H1 (cell line): Measurements from ENCODE around the gene ZFAND2B. TPM values are rescaled to one million over a fixed set of nuclear protein-coding genes. Genes with fewer than 3 reads are reported as not detected.

Experiments
- CTCF ChIA-PET: fragments of 300-600 bp; sonication (Branson Sonifier 250); formaldehyde crosslinking; loops from one replicate; lab custom pipeline; 2021; ENCODE audit not compliant: partially characterized antibody; lab: Charles Lee
- POLR2A ChIA-PET: fragments of 300-600 bp; sonication (Branson Sonifier 250); formaldehyde crosslinking; loops from one replicate; lab custom pipeline; 2021; ENCODE audit warnings: inconsistent platforms; ENCODE audit not compliant: partially characterized antibody; lab: Charles Lee
- DNase-seq, 2 experiments: peaks; one replicate each; pipeline versions ENCODE4 v3.0.0 to v3.0.0-alpha.2; 2010 to 2022; ENCODE audit warnings: low spot score in 2 of 2, low read depth in 1 of 2, mixed read lengths in 1 of 2
- FAIRE-seq: peaks from 2 replicates; lab custom pipeline; 2011; peaks lifted over from hg19 to GRCh38; lab: Jason Lieb, UNC
- H2AFZ ChIP-seq: 2 replicates; pipeline ENCODE4 v1.8.1; 2012; ENCODE audit warnings: low read length, inconsistent platforms
- H2AK5ac ChIP-seq: 2 replicates; pipeline ENCODE4 v1.6.1; 2013; ENCODE audit warnings: low read depth, low read length
- H2BK120ac ChIP-seq: replicated peaks from 2 replicates; pipeline ENCODE3; 2013; ENCODE audit warnings: low read depth, low read length, inconsistent platforms
- H2BK12ac ChIP-seq: 2 replicates; pipeline ENCODE4 v1.6.1; 2013; ENCODE audit warnings: low read depth, low read length
- H2BK15ac ChIP-seq: 2 replicates; pipeline ENCODE4 v1.6.1; 2013; ENCODE audit warnings: low read length
- H2BK20ac ChIP-seq: 2 replicates; pipeline ENCODE4 v1.6.1; 2013; ENCODE audit warnings: low read length
- H2BK5ac ChIP-seq: 2 replicates; pipeline ENCODE4 v1.6.1; 2013; ENCODE audit warnings: low read depth, low read length
- H3K14ac ChIP-seq: 2 replicates; pipeline ENCODE4 v1.6.1; 2013; ENCODE audit warnings: inconsistent platforms; ENCODE audit not compliant: insufficient read length
- H3K18ac ChIP-seq: 2 replicates; pipeline ENCODE4 v1.6.1; 2013; ENCODE audit warnings: low read length; ENCODE audit errors: extremely low read depth
- H3K23ac ChIP-seq: 2 replicates; pipeline ENCODE4 v1.6.1; 2013; ENCODE audit warnings: inconsistent platforms; ENCODE audit not compliant: insufficient read length
- H3K23me2 ChIP-seq: 2 replicates; pipeline ENCODE4 v1.6.1; 2013; ENCODE audit warnings: low read depth, low read length
- H3K27ac ChIP-seq: 2 replicates; pipeline ENCODE4 v1.6.1; 2011; ENCODE audit warnings: low read depth, low read length, inconsistent platforms
- H3K27me3 ChIP-seq, 4 experiments: replicated peaks in 1 of 4; 1 replicate in 1 of 4; 2 replicates in 3 of 4; pipeline versions ENCODE4 v1.6.1 to v1.8.1; 2011 to 2013; ENCODE audit warnings: low read length in 3 of 4, mild to moderate bottlenecking in 3 of 4, inconsistent platforms in 2 of 4, mixed read lengths in 2 of 4, moderate library complexity in 1 of 4; ENCODE audit not compliant: control insufficient read depth in 3 of 4, insufficient read depth in 3 of 4; ENCODE audit errors: extremely low read depth in 1 of 4
- H3K36me3 ChIP-seq, 4 experiments: 2 replicates each; pipeline versions ENCODE4 v1.6.1 to v1.8.1; 2011 to 2013; ENCODE audit warnings: mild to moderate bottlenecking in 4 of 4, low read length in 3 of 4, moderate library complexity in 2 of 4, control low read depth in 1 of 4, inconsistent platforms in 1 of 4; ENCODE audit not compliant: insufficient read depth in 4 of 4, control insufficient read depth in 2 of 4
- H3K4ac ChIP-seq: replicated peaks from 2 replicates; pipeline ENCODE3; 2013; ENCODE audit warnings: low read length, low read depth, mixed read lengths, inconsistent platforms; ENCODE audit not compliant: insufficient read length
- H3K4me1 ChIP-seq, 4 experiments: replicated peaks in 1 of 4; 1 replicate in 1 of 4; 2 replicates in 3 of 4; pipeline versions ENCODE4 v1.6.1 to v1.8.1; 2011 to 2013; ENCODE audit warnings: low read length in 3 of 4, inconsistent platforms in 2 of 4, mixed read lengths in 1 of 4; ENCODE audit not compliant: insufficient read depth in 4 of 4, control insufficient read depth in 3 of 4
- H3K4me2 ChIP-seq, 2 experiments: 2 replicates each; pipeline versions ENCODE4 v1.6.1 to v1.8.1; 2011 to 2013; ENCODE audit warnings: low read depth in 2 of 2, low read length in 2 of 2, control low read depth in 1 of 2, inconsistent platforms in 1 of 2, mild to moderate bottlenecking in 1 of 2; ENCODE audit not compliant: insufficient read depth in 1 of 2
- H3K4me3 ChIP-seq, 4 experiments: fragments of 200-600, 300-600 bp in 1 of 4; sonication (generic), shearing (Covaris generic), sonication (Bioruptor Twin) in 1 of 4; 2 replicates each; pipeline versions ENCODE4 v1.5.1 to v1.8.1; 2011 to 2016; ENCODE audit warnings: low read length in 4 of 4, low read depth in 3 of 4, control low read depth in 2 of 4, inconsistent platforms in 2 of 4, mild to moderate bottlenecking in 2 of 4, mixed read lengths in 1 of 4, moderate library complexity in 1 of 4; ENCODE audit not compliant: insufficient read depth in 2 of 4; ENCODE audit errors: extremely low read depth in 1 of 4
- H3K56ac ChIP-seq: replicated peaks from 2 replicates; pipeline ENCODE3; 2013; ENCODE audit warnings: low read depth, mild to moderate bottlenecking, mixed read lengths, low read length, inconsistent platforms; ENCODE audit not compliant: insufficient read length
- H3K79me1 ChIP-seq: 2 replicates; pipeline ENCODE4 v1.6.1; 2013; ENCODE audit warnings: low read depth, low read length, control low read depth
- H3K79me2 ChIP-seq, 2 experiments: 2 replicates each; pipeline versions ENCODE4 v1.6.1 to v1.8.1; 2012 to 2013; ENCODE audit warnings: low read length in 2 of 2, mild to moderate bottlenecking in 2 of 2, inconsistent platforms in 1 of 2; ENCODE audit not compliant: insufficient read depth in 2 of 2, control insufficient read depth in 1 of 2
- H3K9ac ChIP-seq, 4 experiments: replicated peaks in 1 of 4; 1 replicate in 1 of 4; 2 replicates in 3 of 4; pipeline versions ENCODE4 v1.6.1 to v1.8.1; 2011 to 2013; ENCODE audit warnings: low read depth in 3 of 4, low read length in 3 of 4, control low read depth in 2 of 4, mild to moderate bottlenecking in 2 of 4, moderate library complexity in 2 of 4, inconsistent platforms in 1 of 4; ENCODE audit errors: extremely low read depth in 1 of 4
- H3K9me3 ChIP-seq, 2 experiments: 2 replicates each; pipeline versions ENCODE4 v1.6.1 to v1.8.1; 2012 to 2013; ENCODE audit warnings: mild to moderate bottlenecking in 2 of 2, moderate library complexity in 2 of 2, control low read depth in 1 of 2, inconsistent platforms in 1 of 2, low read depth in 1 of 2, low read length in 1 of 2, mixed read lengths in 1 of 2; ENCODE audit not compliant: insufficient read depth in 2 of 2
- H4K20me1 ChIP-seq, 2 experiments: replicated peaks in 1 of 2; 2 replicates each; pipeline versions ENCODE3 to v1.8.1; 2011 to 2013; ENCODE audit warnings: inconsistent platforms in 2 of 2, low read length in 2 of 2, mild to moderate bottlenecking in 1 of 2; ENCODE audit not compliant: insufficient read depth in 2 of 2, control insufficient read depth in 1 of 2
- H4K5ac ChIP-seq: 2 replicates; pipeline ENCODE4 v1.6.1; 2013; ENCODE audit warnings: low read length, low read depth, mixed read lengths, inconsistent platforms; ENCODE audit not compliant: insufficient read length
- H4K8ac ChIP-seq: 2 replicates; pipeline ENCODE4 v1.8.0; 2013; ENCODE audit warnings: mild to moderate bottlenecking, moderate library complexity, low read length, inconsistent platforms; ENCODE audit not compliant: insufficient read depth; ENCODE audit errors: extremely low read depth
- H4K91ac ChIP-seq: replicated peaks from 2 replicates; pipeline ENCODE3; 2013; ENCODE audit warnings: low read length, mixed read lengths, inconsistent platforms; ENCODE audit not compliant: insufficient read length
- ATF2 ChIP-seq: IDR thresholded peaks from 2 replicates; pipeline ENCODE4 v1.6.1; 2012; ENCODE audit warnings: low read length, inconsistent platforms
- CEBPB ChIP-seq: IDR thresholded peaks from 2 replicates; pipeline ENCODE4 v1.6.1; 2012; ENCODE audit warnings: low read depth, low read length
- EP300 ChIP-seq, 2 experiments: IDR thresholded peaks; 1 replicate in 1 of 2; 2 replicates in 1 of 2; pipeline ENCODE4 v1.6.1; 2011 to 2012; ENCODE audit warnings: low read depth in 2 of 2, low read length in 2 of 2, mild to moderate bottlenecking in 2 of 2, borderline replicate concordance in 1 of 2, inconsistent platforms in 1 of 2, moderate library complexity in 1 of 2
- EZH2 ChIP-seq: fragments of 200-600 bp; sonication (generic); IDR thresholded peaks from 2 replicates; pipeline ENCODE4 v1.7.1; 2012; ENCODE audit warnings: low read depth, mild to moderate bottlenecking, moderate library complexity, low read length, inconsistent platforms; ENCODE audit not compliant: severe bottlenecking
- KDM1A ChIP-seq: fragments of 200-600, 300-600 bp; sonication (generic); IDR thresholded peaks from 2 replicates; pipeline ENCODE4 v1.7.1; 2016; ENCODE audit warnings: mild to moderate bottlenecking, low read length, borderline replicate concordance
- NANOG ChIP-seq: IDR thresholded peaks from 2 replicates; pipeline ENCODE4 v1.6.1; 2011; ENCODE audit warnings: low read length, low read depth, mild to moderate bottlenecking, inconsistent platforms; ENCODE audit not compliant: insufficient read depth, poor library complexity, severe bottlenecking
- POU5F1 ChIP-seq: IDR thresholded peaks from 2 replicates; pipeline ENCODE4 v1.6.1; 2011; ENCODE audit warnings: low read depth, mild to moderate bottlenecking, low read length, moderate library complexity
- SAP30 ChIP-seq: fragments of 300-600 bp; sonication (generic); IDR thresholded peaks from 2 replicates; pipeline ENCODE4 v1.7.1; 2012; ENCODE audit warnings: low read length, moderate library complexity, mild to moderate bottlenecking, inconsistent platforms; ENCODE audit not compliant: insufficient read depth, insufficient replicate concordance
- TCF12 ChIP-seq: IDR thresholded peaks from 2 replicates; pipeline ENCODE4 v1.6.1; 2011; ENCODE audit warnings: low read depth, mild to moderate bottlenecking, low read length
- WGBS, 2 experiments: shearing (Covaris generic) in 1 of 2; methylation state at CpG; one replicate each; pipeline versions ENCODE4 v1.1.6 to v1.1.7; 2013 to 2015; ENCODE audit warnings: low lambda C conversion rate in 2 of 2, mixed read lengths in 2 of 2, inconsistent platforms in 1 of 2, low coverage in 1 of 2, missing lambda C conversion rate in 1 of 2; ENCODE audit not compliant: insufficient replicate concordance in 2 of 2, insufficient coverage in 1 of 2, insufficient read length in 1 of 2; ENCODE audit errors: extremely low coverage in 1 of 2, missing lambda C conversion rate in 1 of 2; 5-methylcytosine and 5-hydroxymethylcytosine counted together
- polyA plus RNA-seq, 7 experiments: library from polyadenylated mRNA; depleted of rRNA in 3 of 7; stranded (reverse) in 5 of 7; unstranded in 2 of 7; fragments of >200 nt in 5 of 7; fragments of 200-250 nt in 2 of 7; gene quantifications; 1 replicate in 5 of 7; 2 replicates in 1 of 7; 4 replicates in 1 of 7; pipeline versions ENCODE4 v1.2.1 to v1.2.3, GENCODE V29; 2011 to 2013; ENCODE audit warnings: missing spikeins in 2 of 7, mixed read lengths in 2 of 7
- total RNA-seq: library from RNA; stranded (reverse); fragmentation: NEBNext Ultra II Directional; extraction: Animal tissue kit (Norgen Biotek cat#: 25700); gene quantifications from 2 replicates; pipeline ENCODE4 v1.2.1, GENCODE V29; 2021

The ZFAND2B gene
- total and polyA plus RNA-seq, 2 of the 8 experiments (the other 6 are each of a cell fraction or from before 2014, with no cell fraction given), result 16.0 to 17.9 TPM

DNA sequence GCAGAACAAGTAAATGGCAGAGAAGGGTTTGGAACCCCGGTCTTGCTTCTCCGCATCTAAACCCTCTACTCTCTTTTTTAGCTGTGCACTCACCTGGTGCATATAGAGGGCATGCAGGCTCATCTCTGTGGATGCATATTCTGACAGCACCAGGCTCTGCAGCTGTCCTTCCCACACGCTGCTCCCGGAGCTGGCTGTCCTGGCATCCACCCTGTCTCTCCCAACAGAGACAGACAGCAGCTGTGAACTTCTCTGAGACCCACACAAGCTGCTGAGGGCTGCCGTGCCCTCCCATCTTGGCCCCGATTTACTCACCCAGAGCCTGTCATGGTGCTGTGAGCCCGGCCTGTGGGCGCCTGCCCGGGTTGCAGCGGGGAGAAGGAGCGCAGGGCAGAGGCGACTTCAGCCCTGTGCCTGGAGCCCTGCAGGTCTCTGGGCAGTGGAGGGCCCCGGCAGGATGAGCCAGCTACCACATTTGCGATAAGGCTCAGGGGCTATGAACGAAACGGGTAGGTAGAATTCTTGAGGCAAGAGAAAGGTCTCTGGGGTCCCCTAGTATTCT lies 15.5 kb downstream of the ZFAND2B start:
- no peak overlapping the region for H3K4me3 ChIP-seq
- no peak for FAIRE-seq
- no peak overlapping the region for H3K23ac ChIP-seq
- no peak overlapping the region for H2BK12ac ChIP-seq
- no peak overlapping the region for H3K9ac ChIP-seq
- no peak overlapping the region for H3K14ac ChIP-seq
- no peak overlapping the region for H2BK15ac ChIP-seq
- H3K4me2 ChIP-seq, result no peak overlapping the region
- no peak overlapping the region for H2AFZ ChIP-seq
- 95% methylated on average over 14 of the region's 16 CpGs; no CpG with 5 or more reads in 1 of the 2 experiments for WGBS, 2 experiments
- peaks cover 14% of the 10 kb centered on the region for H3K23me2 ChIP-seq
- H3K56ac ChIP-seq, result no peak overlapping the region
- H2AK5ac ChIP-seq, result no peak overlapping the region
- no peak overlapping the region for H2BK20ac ChIP-seq
- ChIA-PET POLR2A (interaction anchor here (2.0 to 14.0 kb wide), 4 partner anchors 12 to 26 kb away, joined by 8 to 190 read pairs (median 56); partner anchors contain the start of genes GLB1L, STK16, TUBA4A and TUBA4B), CTCF (interaction anchor here (0.6 to 2.2 kb wide), 4 partner anchors 47 to 77 kb away, joined by 3 to 8 read pairs (median 4); no protein-coding TSS in a partner anchor)
- no peak overlapping the region for H3K27ac ChIP-seq
- H4K91ac ChIP-seq, result no peak overlapping the region
- no peak overlapping the region for H4K8ac ChIP-seq
- no peak overlapping the region for H3K4ac ChIP-seq
- no peaks in the 10 kb centered on the region for H3K9me3 ChIP-seq
- TF ChIP-seq TCF12 (no peak), CEBPB (no peak), NANOG (no peak), POU5F1 (no peak), EP300 (IDR thresholded peaks at IDR 0.05; ENCODE audit: borderline replicate concordance in 1 of 2, low read depth in 2 of 2, low read length in 2 of 2) (no peak), ATF2 (no peak), KDM1A (no peak), EZH2 (no peak), SAP30 (no peak)
- no peak overlapping the region for H2BK120ac ChIP-seq
- peaks cover 10 to 49% (median 35%) of the 10 kb centered on the region in 4 experiments; a peak in 6 of 8 replicates for H3K36me3 ChIP-seq
- H4K20me1 ChIP-seq, result peaks cover 0 to 7% of the 10 kb centered on the region in 2 experiments
- no peaks in the 10 kb centered on the region; a peak in 2 of 7 replicates for H3K27me3 ChIP-seq
- H4K5ac ChIP-seq, result no peak overlapping the region
- H3K79me2 ChIP-seq, result no peaks in the 10 kb centered on the region
- no peaks in the 10 kb centered on the region; the same call in 1 of the 2 replicates for H3K79me1 ChIP-seq
- H2BK5ac ChIP-seq, result no peak overlapping the region
- no peak for DNase-seq
- H3K18ac ChIP-seq, result no peak overlapping the region
- peaks cover 0 to 9% (median 6%) of the 10 kb centered on the region in 4 experiments; a peak in 3 of 7 replicates for H3K4me1 ChIP-seq
